CD4-positive, alpha-beta memory T cell (primary cell): Measurements from ENCODE around the gene AREL1. TPM values are rescaled to one million over a fixed set of nuclear protein-coding genes. Genes with fewer than 3 reads are reported as not detected.

Experiments used
- polyA plus RNA-seq, 2 donors: library from polyadenylated mRNA; unstranded; fragments of 300-500 nt; fragmentation: Illumina TruSeq; gene quantifications; one replicate each; pipeline ENCODE4 v1.2.3, GENCODE V29; 2021
- total RNA-seq, 2 experiments: library from RNA; stranded (reverse); gene quantifications; one replicate each; pipeline ENCODE4 v1.2.3, GENCODE V29; 2021

The AREL1 gene
- total and polyA plus RNA-seq, 4 experiments from 2014 or later, result 16.2 to 46.1 (median 34.3) TPM

Other genes starting within 250 kb of the AREL1 start
- 10 to 100 TPM; 50.9 to 54.2 TPM for gene NPC2, start 219.8 kb downstream of the AREL1 start, total RNA-seq
- gene NPC2, start 219.8 kb downstream of the AREL1 start, polyA plus RNA-seq, result 10 to 100 TPM; 83.4 to 89.9 TPM
- gene ISCA2, start 219.3 kb downstream of the AREL1 start, total RNA-seq, result 10 to 100 TPM; 31.3 to 33.1 TPM
- gene ISCA2, start 219.3 kb downstream of the AREL1 start, polyA plus RNA-seq, result 10 to 100 TPM; 61.7 to 83.1 TPM
- gene LTBP2, start 100.8 kb downstream of the AREL1 start, total RNA-seq, result under 1 TPM; 0.36 to 0.44 TPM
- under 1 TPM; 0.11 to 0.36 TPM for gene LTBP2, start 100.8 kb downstream of the AREL1 start, polyA plus RNA-seq
- 10 to 100 TPM; 57.5 to 57.9 TPM for gene FCF1, start 64 bp upstream of the AREL1 start, total RNA-seq
- 10 to 100 TPM; 28.6 to 35.5 TPM for gene FCF1, start 64 bp upstream of the AREL1 start, polyA plus RNA-seq
- gene YLPM1, start 50.2 kb upstream of the AREL1 start, total RNA-seq, result 10 to 100 TPM; 83.1 to 90.3 TPM
- gene YLPM1, start 50.2 kb upstream of the AREL1 start, polyA plus RNA-seq, result 10 to 100 TPM in 1 of 2 donors, 1 to 10 TPM in 1; 2.5 to 21.5 TPM
- gene PROX2, start 163.1 kb upstream of the AREL1 start, total RNA-seq, result not detected
- gene PROX2, start 163.1 kb upstream of the AREL1 start, polyA plus RNA-seq, result under 1 TPM in 1 of 2 donors, not detected in 1; 0.05 TPM
- gene DLST, start 168.8 kb upstream of the AREL1 start, total RNA-seq, result 100 to 1,000 TPM; 101 to 104 TPM
- gene DLST, start 168.8 kb upstream of the AREL1 start, polyA plus RNA-seq, result 10 to 100 TPM in 1 of 2 donors, 1 to 10 TPM in 1; 4.8 to 10.8 TPM
- gene RPS6KL1, start 210.2 kb upstream of the AREL1 start, total RNA-seq, result 1 to 10 TPM; 2.5 to 2.9 TPM
- under 1 TPM; 0.45 to 0.87 TPM for gene RPS6KL1, start 210.2 kb upstream of the AREL1 start, polyA plus RNA-seq
- not detected for gene PGF, start 242.5 kb upstream of the AREL1 start, total RNA-seq
- under 1 TPM; 0.11 to 0.13 TPM for gene PGF, start 242.5 kb upstream of the AREL1 start, polyA plus RNA-seq